ENCODE results near the gene KRI1.

DNA sequence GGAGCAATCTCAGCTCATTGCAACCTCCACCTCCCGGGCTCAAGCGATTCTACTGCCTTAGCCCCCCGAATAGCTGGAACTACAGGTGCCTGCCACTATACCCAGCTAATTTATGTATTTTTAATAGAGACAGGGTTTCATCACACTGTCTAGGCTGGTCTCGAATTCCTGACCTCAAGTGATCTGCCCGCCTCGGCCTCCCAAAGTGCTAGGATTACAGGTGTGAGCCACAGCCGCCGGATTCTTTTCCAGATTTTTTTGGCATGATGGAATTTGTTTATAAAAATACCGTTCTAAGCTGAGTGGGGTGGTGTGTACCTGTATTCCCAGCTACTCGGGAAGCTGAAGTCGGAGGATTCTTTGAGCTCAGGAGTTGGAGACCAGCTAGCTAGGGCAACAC, 28.1 kb downstream of the KRI1 start:
- TF ChIP-seq, protein P1, sequence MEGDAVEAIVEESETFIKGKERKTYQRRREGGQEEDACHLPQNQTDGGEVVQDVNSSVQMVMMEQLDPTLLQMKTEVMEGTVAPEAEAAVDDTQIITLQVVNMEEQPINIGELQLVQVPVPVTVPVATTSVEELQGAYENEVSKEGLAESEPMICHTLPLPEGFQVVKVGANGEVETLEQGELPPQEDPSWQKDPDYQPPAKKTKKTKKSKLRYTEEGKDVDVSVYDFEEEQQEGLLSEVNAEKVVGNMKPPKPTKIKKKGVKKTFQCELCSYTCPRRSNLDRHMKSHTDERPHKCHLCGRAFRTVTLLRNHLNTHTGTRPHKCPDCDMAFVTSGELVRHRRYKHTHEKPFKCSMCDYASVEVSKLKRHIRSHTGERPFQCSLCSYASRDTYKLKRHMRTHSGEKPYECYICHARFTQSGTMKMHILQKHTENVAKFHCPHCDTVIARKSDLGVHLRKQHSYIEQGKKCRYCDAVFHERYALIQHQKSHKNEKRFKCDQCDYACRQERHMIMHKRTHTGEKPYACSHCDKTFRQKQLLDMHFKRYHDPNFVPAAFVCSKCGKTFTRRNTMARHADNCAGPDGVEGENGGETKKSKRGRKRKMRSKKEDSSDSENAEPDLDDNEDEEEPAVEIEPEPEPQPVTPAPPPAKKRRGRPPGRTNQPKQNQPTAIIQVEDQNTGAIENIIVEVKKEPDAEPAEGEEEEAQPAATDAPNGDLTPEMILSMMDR (IDR thresholded peaks at IDR 0.05 in 4 of 5, conservative IDR thresholded peaks at IDR 0.05 in 1 of 5) = no peak
- TF ChIP-seq POLR2A (IDR thresholded peaks at IDR 0.05) = no peak

All from gastrocnemius medialis (tissue), 4 donors.